ENCODE results near the gene CNIH3.

The CNIH3 gene

GRCh38 chr1:224722838-224723237 is 106.7 kb downstream of the CNIH3 start:
- Histone ChIP-seq H3K9ac (ENCODE audit: low read depth in 1 of 2, low read length in 2 of 2) (no peak overlapping the region), H3K36me3 (ENCODE audit: control insufficient read depth in 1 of 2, insufficient read depth in 2 of 2, low read length in 2 of 2) (no peaks in the 10 kb centered on the region), H3K4me1 (ENCODE audit: control insufficient read depth in 1 of 2, insufficient read depth in 2 of 2, low read length in 2 of 2) (no peaks in the 10 kb centered on the region), H3K9me3 (ENCODE audit: control insufficient read depth in 1 of 2, low read length in 2 of 2) (no peaks in the 10 kb centered on the region), H3K27me3 (ENCODE audit: control insufficient read depth in 1 of 2, insufficient read depth in 2 of 2, low read length in 2 of 2) (no peaks in the 10 kb centered on the region), H3K4me3 (ENCODE audit: low read depth in 1 of 2, low read length in 2 of 2) (no peak overlapping the region), H3K27ac (ENCODE audit: low read depth, low read length) (no peak overlapping the region)

GRCh38 chr1:224724566-224724965 is 108.4 kb downstream of the CNIH3 start:
- H3K9me3 ChIP-seq (ENCODE audit: control insufficient read depth in 1 of 2, low read length in 2 of 2): no peaks in the 10 kb centered on the region
- H3K4me1 ChIP-seq (ENCODE audit: control insufficient read depth in 1 of 2, insufficient read depth in 2 of 2, low read length in 2 of 2): no peaks in the 10 kb centered on the region
- no peaks in the 10 kb centered on the region for H3K27me3 ChIP-seq (ENCODE audit: control insufficient read depth in 1 of 2, insufficient read depth in 2 of 2, low read length in 2 of 2)
- H3K4me3 ChIP-seq (ENCODE audit: low read depth in 1 of 2, low read length in 2 of 2): no peak overlapping the region
- no peak overlapping the region for H3K27ac ChIP-seq (ENCODE audit: low read depth, low read length)
- H3K36me3 ChIP-seq (ENCODE audit: control insufficient read depth in 1 of 2, insufficient read depth in 2 of 2, low read length in 2 of 2): no peaks in the 10 kb centered on the region
- H3K9ac ChIP-seq (ENCODE audit: low read depth in 1 of 2, low read length in 2 of 2): no peak overlapping the region

- Histone ChIP-seq H3K27me3 (ENCODE audit: control insufficient read depth in 1 of 2, insufficient read depth in 2 of 2, low read length in 2 of 2) (no peaks in the 10 kb centered on the region), H3K4me3 (ENCODE audit: low read depth in 1 of 2, low read length in 2 of 2) (no peak overlapping the region), H3K9ac (ENCODE audit: low read depth in 1 of 2, low read length in 2 of 2) (no peak overlapping the region), H3K27ac (ENCODE audit: low read depth, low read length) (no peak overlapping the region), H3K4me1 (ENCODE audit: control insufficient read depth in 1 of 2, insufficient read depth in 2 of 2, low read length in 2 of 2) (no peaks in the 10 kb centered on the region), H3K36me3 (ENCODE audit: control insufficient read depth in 1 of 2, insufficient read depth in 2 of 2, low read length in 2 of 2) (no peaks in the 10 kb centered on the region), H3K9me3 (ENCODE audit: control insufficient read depth in 1 of 2, low read length in 2 of 2) (no peaks in the 10 kb centered on the region)
Observed at GRCh38 chr1:224726441-224727182, 110.5 kb downstream of the CNIH3 start.

- Histone ChIP-seq H3K27ac (ENCODE audit: low read depth, low read length) (no peak overlapping the region), H3K9ac (ENCODE audit: low read depth in 1 of 2, low read length in 2 of 2) (no peak overlapping the region), H3K36me3 (ENCODE audit: control insufficient read depth in 1 of 2, insufficient read depth in 2 of 2, low read length in 2 of 2) (no peaks in the 10 kb centered on the region), H3K4me1 (ENCODE audit: control insufficient read depth in 1 of 2, insufficient read depth in 2 of 2, low read length in 2 of 2) (no peaks in the 10 kb centered on the region), H3K9me3 (ENCODE audit: control insufficient read depth in 1 of 2, low read length in 2 of 2) (no peaks in the 10 kb centered on the region), H3K4me3 (ENCODE audit: low read depth in 1 of 2, low read length in 2 of 2) (no peak overlapping the region), H3K27me3 (ENCODE audit: control insufficient read depth in 1 of 2, insufficient read depth in 2 of 2, low read length in 2 of 2) (no peaks in the 10 kb centered on the region)
Observed at GRCh38 chr1:224727351-224728289, 111.5 kb downstream of the CNIH3 start.

GRCh38 chr1:224730540-224730939 is 114.4 kb downstream of the CNIH3 start:
- Histone ChIP-seq H3K4me1 (ENCODE audit: control insufficient read depth in 1 of 2, insufficient read depth in 2 of 2, low read length in 2 of 2) (peaks cover 0 to 4% of the 10 kb centered on the region in 2 donors), H3K9ac (ENCODE audit: low read depth in 1 of 2, low read length in 2 of 2) (no peak overlapping the region), H3K9me3 (ENCODE audit: control insufficient read depth in 1 of 2, low read length in 2 of 2) (no peaks in the 10 kb centered on the region), H3K36me3 (ENCODE audit: control insufficient read depth in 1 of 2, insufficient read depth in 2 of 2, low read length in 2 of 2) (no peaks in the 10 kb centered on the region), H3K4me3 (ENCODE audit: low read depth in 1 of 2, low read length in 2 of 2) (no peak overlapping the region), H3K27me3 (ENCODE audit: control insufficient read depth in 1 of 2, insufficient read depth in 2 of 2, low read length in 2 of 2) (no peaks in the 10 kb centered on the region), H3K27ac (ENCODE audit: low read depth, low read length) (no peak overlapping the region)

- Histone ChIP-seq H3K27me3 (ENCODE audit: control insufficient read depth in 1 of 2, insufficient read depth in 2 of 2, low read length in 2 of 2) (no peaks in the 10 kb centered on the region), H3K36me3 (ENCODE audit: control insufficient read depth in 1 of 2, insufficient read depth in 2 of 2, low read length in 2 of 2) (no peaks in the 10 kb centered on the region), H3K4me3 (ENCODE audit: low read depth in 1 of 2, low read length in 2 of 2) (no peak overlapping the region), H3K9ac (ENCODE audit: low read depth in 1 of 2, low read length in 2 of 2) (no peak overlapping the region), H3K27ac (ENCODE audit: low read depth, low read length) (no peak overlapping the region), H3K9me3 (ENCODE audit: control insufficient read depth in 1 of 2, low read length in 2 of 2) (no peaks in the 10 kb centered on the region), H3K4me1 (ENCODE audit: control insufficient read depth in 1 of 2, insufficient read depth in 2 of 2, low read length in 2 of 2) (peaks cover 0 to 4% of the 10 kb centered on the region in 2 donors)
Observed at GRCh38 chr1:224730965-224731364, 114.8 kb downstream of the CNIH3 start.

- Histone ChIP-seq H3K9ac (ENCODE audit: low read depth in 1 of 2, low read length in 2 of 2) (no peak overlapping the region), H3K9me3 (ENCODE audit: control insufficient read depth in 1 of 2, low read length in 2 of 2) (no peaks in the 10 kb centered on the region), H3K4me3 (ENCODE audit: low read depth in 1 of 2, low read length in 2 of 2) (no peak overlapping the region), H3K4me1 (ENCODE audit: control insufficient read depth in 1 of 2, insufficient read depth in 2 of 2, low read length in 2 of 2) (peaks cover under 1 to 4% of the 10 kb centered on the region in 2 donors), H3K27ac (ENCODE audit: low read depth, low read length) (no peak overlapping the region), H3K27me3 (ENCODE audit: control insufficient read depth in 1 of 2, insufficient read depth in 2 of 2, low read length in 2 of 2) (no peaks in the 10 kb centered on the region), H3K36me3 (ENCODE audit: control insufficient read depth in 1 of 2, insufficient read depth in 2 of 2, low read length in 2 of 2) (no peaks in the 10 kb centered on the region)
Observed at GRCh38 chr1:224731633-224732032, 115.5 kb downstream of the CNIH3 start.

- Histone ChIP-seq H3K9ac (ENCODE audit: low read depth in 1 of 2, low read length in 2 of 2) (no peak overlapping the region), H3K27ac (ENCODE audit: low read depth, low read length) (no peak overlapping the region)
Observed at GRCh38 chr1:224732377-224733026, 116.4 kb downstream of the CNIH3 start.

GRCh38 chr1:224733027-224733911 is 117.2 kb downstream of the CNIH3 start:
- no peaks in the 10 kb centered on the region for H3K9me3 ChIP-seq (ENCODE audit: control insufficient read depth in 1 of 2, low read length in 2 of 2)
- no peak overlapping the region for H3K9ac ChIP-seq (ENCODE audit: low read depth in 1 of 2, low read length in 2 of 2)
- H3K4me1 ChIP-seq (ENCODE audit: control insufficient read depth in 1 of 2, insufficient read depth in 2 of 2, low read length in 2 of 2): peaks cover 3 to 4% of the 10 kb centered on the region in 2 donors
- H3K36me3 ChIP-seq (ENCODE audit: control insufficient read depth in 1 of 2, insufficient read depth in 2 of 2, low read length in 2 of 2): no peaks in the 10 kb centered on the region
- H3K4me3 ChIP-seq (ENCODE audit: low read depth in 1 of 2, low read length in 2 of 2): no peak overlapping the region
- H3K27me3 ChIP-seq (ENCODE audit: control insufficient read depth in 1 of 2, insufficient read depth in 2 of 2, low read length in 2 of 2): no peaks in the 10 kb centered on the region
- no peak overlapping the region for H3K27ac ChIP-seq (ENCODE audit: low read depth, low read length)

More at GRCh38 chr1:224732377-224733026, 116.4 kb downstream of the CNIH3 start:
- no peaks in the 10 kb centered on the region for H3K36me3 ChIP-seq (ENCODE audit: control insufficient read depth in 1 of 2, insufficient read depth in 2 of 2, low read length in 2 of 2)
- H3K27me3 ChIP-seq (ENCODE audit: control insufficient read depth in 1 of 2, insufficient read depth in 2 of 2, low read length in 2 of 2): no peaks in the 10 kb centered on the region
- H3K4me1 ChIP-seq (ENCODE audit: control insufficient read depth in 1 of 2, insufficient read depth in 2 of 2, low read length in 2 of 2): peaks cover 3 to 4% of the 10 kb centered on the region in 2 donors
- no peak overlapping the region for H3K4me3 ChIP-seq (ENCODE audit: low read depth in 1 of 2, low read length in 2 of 2)
- H3K9me3 ChIP-seq (ENCODE audit: control insufficient read depth in 1 of 2, low read length in 2 of 2): no peaks in the 10 kb centered on the region
